HepG2 (cell line): ENCODE data around the gene RUNX3. TPM values are rescaled to one million over a fixed set of nuclear protein-coding genes. Genes with fewer than 3 reads are reported as not detected.
A peak's percentile ranks its signal among the peaks of the same experiment; 100 is the strongest.

Experiments used
- ATAC-seq: fragments of 200-7000 bp; cut with Tn5 transposase; 3 replicates; pipeline ENCODE4 v1.9.1; 2020; ENCODE audit warnings: mild to moderate bottlenecking, moderate library complexity
- BruUV-seq: library from RNA; stranded (reverse); fragments of 400-500 nt; replicated peaks from 2 replicates; lab custom pipeline; 2021; lab: Mats Ljungman, UMichigan
- CTCF ChIA-PET: fragments of 300-600 bp; formaldehyde crosslinking; extraction: SDS; loops from one replicate; lab custom pipeline; 2021; ENCODE audit warnings: low total read pairs, inconsistent platforms, low intra/inter-chr PET ratio; lab: Yijun Ruan, JAX
- POLR2A ChIA-PET: fragments of 350-600 bp; sonication (Branson Sonifier 250); formaldehyde crosslinking; loops from one replicate; lab custom pipeline; 2020; ENCODE audit warnings: antibody characterized with exemption, inconsistent platforms; lab: Yijun Ruan, JAX
- DNase-seq: peaks from one replicate; pipeline ENCODE4 v3.0.0-alpha.2; 2015; ENCODE audit warnings: low spot score
- FAIRE-seq: peaks from 3 replicates; lab custom pipeline; 2011; peaks lifted over from hg19 to GRCh38; lab: Jason Lieb, UNC
- H2AFZ ChIP-seq: one replicate; pipeline ENCODE4 v1.6.1; 2011; ENCODE audit warnings: low read length, inconsistent platforms
- H3K27ac ChIP-seq: fragments of 300-600 bp; 3 replicates; pipeline ENCODE4 v1.8.0; 2011; ENCODE audit warnings: mixed run types, mild to moderate bottlenecking, mixed read lengths, low read length, inconsistent platforms; ENCODE audit not compliant: insufficient read depth; ENCODE audit errors: extremely low read length
- H3K27me3 ChIP-seq, 2 experiments: fragments of 200-600 bp in 1 of 2; 2 replicates in 1 of 2; 3 replicates in 1 of 2; pipeline versions ENCODE4 v1.6.0 to v1.8.0; 2011; ENCODE audit warnings: low read length in 2 of 2, mild to moderate bottlenecking in 2 of 2, moderate library complexity in 2 of 2, inconsistent platforms in 1 of 2; ENCODE audit not compliant: insufficient read depth in 2 of 2, control insufficient read depth in 1 of 2
- H3K36me3 ChIP-seq, 2 experiments: fragments of 200-600 bp in 1 of 2; replicated peaks in 1 of 2; 2 replicates in 1 of 2; 3 replicates in 1 of 2; pipeline versions ENCODE4 v1.5.1 to v1.8.0; 2011; ENCODE audit warnings: low read length in 2 of 2, inconsistent platforms in 1 of 2; ENCODE audit not compliant: insufficient read depth in 2 of 2, control insufficient read depth in 1 of 2
- H3K4me1 ChIP-seq: 2 replicates; pipeline ENCODE4 v1.5.1; 2012; ENCODE audit warnings: low read length, inconsistent platforms; ENCODE audit not compliant: insufficient read depth
- H3K4me2 ChIP-seq: 2 replicates; pipeline ENCODE4 v1.6.0; 2011; ENCODE audit warnings: low read depth, low read length, inconsistent platforms
- H3K4me3 ChIP-seq, 3 experiments: fragments of 200-600 bp in 1 of 3; sonication (generic), shearing (Covaris generic) in 1 of 3; replicated peaks in 1 of 3; 2 replicates each; pipeline ENCODE4 v1.5.1; 2011 to 2016; ENCODE audit warnings: low read length in 3 of 3, inconsistent platforms in 2 of 3, low read depth in 2 of 3, mild to moderate bottlenecking in 2 of 3, control low read depth in 1 of 3, mixed read lengths in 1 of 3; ENCODE audit not compliant: insufficient read depth in 1 of 3
- H3K79me2 ChIP-seq: one replicate; pipeline ENCODE4 v1.6.1; 2011; ENCODE audit warnings: low read length, inconsistent platforms; ENCODE audit not compliant: insufficient read depth
- H3K9ac ChIP-seq: 2 replicates; pipeline ENCODE4 v1.6.0; 2011; ENCODE audit warnings: mild to moderate bottlenecking, low read depth, low read length, inconsistent platforms; ENCODE audit not compliant: insufficient read depth
- H3K9me3 ChIP-seq: 2 replicates; pipeline ENCODE4 v1.5.1; 2012; ENCODE audit warnings: mild to moderate bottlenecking, low read length
- H4K20me1 ChIP-seq: 2 replicates; pipeline ENCODE4 v1.6.0; 2011; ENCODE audit warnings: inconsistent platforms, mild to moderate bottlenecking, low read length, moderate library complexity; ENCODE audit not compliant: insufficient read depth
- CHD4 ChIP-seq: fragments of 200-600 bp; sonication (generic); IDR thresholded peaks from 2 replicates; pipeline ENCODE4 v1.7.0; 2017; ENCODE audit warnings: mild to moderate bottlenecking, low read length, borderline replicate concordance
- EP300 ChIP-seq, 3 experiments: sonication (generic) in 1 of 3; formaldehyde crosslinking in 1 of 3; IDR thresholded peaks; 2 replicates each; pipeline versions ENCODE4 v1.5.1 to v1.6.1; 2011 to 2020; ENCODE audit warnings: low read depth in 2 of 3, low read length in 2 of 3, borderline replicate concordance in 1 of 3, improper control_type of control experiment in 1 of 3, mild to moderate bottlenecking in 1 of 3, missing genetic modification reagents in 1 of 3, moderate library complexity in 1 of 3
- FOXA1 ChIP-seq, 2 experiments: fragments of 450-650 bp in 1 of 2; sonication (generic) in 1 of 2; formaldehyde crosslinking in 1 of 2; IDR thresholded peaks; 2 replicates each; pipeline versions ENCODE4 v1.4.0 to v1.6.1; 2016 to 2020; ENCODE audit warnings: missing genetic modification reagents in 1 of 2
- GLI4 ChIP-seq: sonication (generic); formaldehyde crosslinking; IDR thresholded peaks from 2 replicates; pipeline ENCODE4 v1.5.1; 2020; ENCODE audit warnings: missing genetic modification reagents, mild to moderate bottlenecking, moderate library complexity, borderline replicate concordance
- HMG20A ChIP-seq: IDR thresholded peaks from 2 replicates; pipeline ENCODE4 v1.6.1; 2016; ENCODE audit warnings: borderline replicate concordance
- JUNB ChIP-seq: sonication (generic); formaldehyde crosslinking; IDR thresholded peaks from 2 replicates; pipeline ENCODE4 v1.8.0; 2022; ENCODE audit warnings: missing genetic modification reagents, mild to moderate bottlenecking, borderline replicate concordance
- MEF2D ChIP-seq: sonication (generic); formaldehyde crosslinking; IDR thresholded peaks from 2 replicates; pipeline ENCODE4 v1.5.1; 2020; ENCODE audit warnings: mild to moderate bottlenecking, missing genetic modification reagents
- POGZ ChIP-seq: sonication (generic); formaldehyde crosslinking; IDR thresholded peaks from 2 replicates; pipeline ENCODE4 v1.4.0; 2020; ENCODE audit warnings: mild to moderate bottlenecking, missing genetic modification reagents
- RFX3 ChIP-seq: IDR thresholded peaks from 2 replicates; pipeline ENCODE4 v1.6.1; 2016; ENCODE audit warnings: missing biosample characterization, missing genetic modification reagents
- SP140L ChIP-seq: sonication (generic); formaldehyde crosslinking; IDR thresholded peaks from 2 replicates; pipeline ENCODE4 v1.4.0; 2020; ENCODE audit warnings: missing genetic modification reagents, borderline replicate concordance
- STAG1 ChIP-seq: sonication (generic); formaldehyde crosslinking; IDR thresholded peaks from 2 replicates; pipeline ENCODE4 v1.4.0; 2020; ENCODE audit warnings: missing genetic modification reagents
- ZNF382 ChIP-seq: sonication (generic); formaldehyde crosslinking; IDR thresholded peaks from 2 replicates; pipeline ENCODE4 v1.5.0; 2020; ENCODE audit warnings: missing genetic modification reagents, mild to moderate bottlenecking, borderline replicate concordance
- ZNF652 ChIP-seq: IDR thresholded peaks from 2 replicates; pipeline ENCODE4 v1.6.1; 2016; ENCODE audit warnings: low read depth, borderline replicate concordance
- ZSCAN12 ChIP-seq: sonication (generic); formaldehyde crosslinking; IDR thresholded peaks from 2 replicates; pipeline ENCODE4 v1.9.0; 2021; ENCODE audit warnings: mild to moderate bottlenecking, missing genetic modification reagents
- WGBS: methylation state at CpG from one replicate; pipeline ENCODE4 v1.1.6; 2017; ENCODE audit warnings: low lambda C conversion rate; 5-methylcytosine and 5-hydroxymethylcytosine counted together
- in situ Hi-C: cut with HindIII; loops from 2 replicates; pipeline ENCODE4 v1.10.0; 2017; ENCODE audit warnings: low pct_unique_long_range_greater_than_20kb; ENCODE audit not compliant: extremely low pct_ligation_motif_present
- intact Hi-C: fragments of 100-400 bp; cut with micrococcal nuclease; formaldehyde crosslinking; loops from one replicate; pipeline ENCODE4 v1.10.0; 2022; ENCODE audit not compliant: unreplicated experiment
- polyA plus RNA-seq, 8 experiments: library from polyadenylated mRNA; depleted of rRNA in 3 of 8; stranded (reverse) in 7 of 8; unstranded in 1 of 8; fragments of >200 nt; fragmentation: Illumina TruSeq in 4 of 8; extraction: Trizol in 4 of 8; gene quantifications; 2 replicates each; pipeline versions ENCODE4 v1.2.1 to v1.2.3, GENCODE V29; 2011 to 2016; ENCODE audit warnings: low read depth in 4 of 8, missing spikeins in 1 of 8, mixed read lengths in 1 of 8; ENCODE audit not compliant: insufficient read depth in 1 of 8
- total RNA-seq, 5 experiments: library from RNA; depleted of rRNA; stranded (reverse); fragments of >200 nt; fragmentation: Illumina TruSeq; extraction: Trizol; gene quantifications; 2 replicates each; pipeline ENCODE4 v1.2.3, GENCODE V29; 2016; ENCODE audit warnings: low read depth in 1 of 5
- TF ChIP-seq, protein P1 (sequence below): sonication (generic); formaldehyde crosslinking; IDR thresholded peaks from 2 replicates; pipeline ENCODE4 v1.8.0; 2022; ENCODE audit warnings: mild to moderate bottlenecking, missing genetic modification reagents, moderate library complexity
- TF ChIP-seq, protein P2 (sequence below): fragments of 450-650 bp; IDR thresholded peaks from 2 replicates; pipeline ENCODE4 v1.6.1; 2017
- TF ChIP-seq, protein P3 (sequence below): sonication (generic); formaldehyde crosslinking; IDR thresholded peaks from 2 replicates; pipeline ENCODE4 v1.8.0; 2022; ENCODE audit warnings: mild to moderate bottlenecking, missing genetic modification reagents, moderate library complexity
- TF ChIP-seq, protein P4 (sequence below): sonication (generic); formaldehyde crosslinking; IDR thresholded peaks from 2 replicates; pipeline ENCODE4 v1.5.0; 2020; ENCODE audit warnings: missing genetic modification reagents, mild to moderate bottlenecking, borderline replicate concordance

The RUNX3 gene
- total and polyA plus RNA-seq, 2 of the 13 experiments (the other 11 are each of a cell fraction or from before 2014, with no cell fraction given), result 0.04 to 0.22 TPM

DNA sequence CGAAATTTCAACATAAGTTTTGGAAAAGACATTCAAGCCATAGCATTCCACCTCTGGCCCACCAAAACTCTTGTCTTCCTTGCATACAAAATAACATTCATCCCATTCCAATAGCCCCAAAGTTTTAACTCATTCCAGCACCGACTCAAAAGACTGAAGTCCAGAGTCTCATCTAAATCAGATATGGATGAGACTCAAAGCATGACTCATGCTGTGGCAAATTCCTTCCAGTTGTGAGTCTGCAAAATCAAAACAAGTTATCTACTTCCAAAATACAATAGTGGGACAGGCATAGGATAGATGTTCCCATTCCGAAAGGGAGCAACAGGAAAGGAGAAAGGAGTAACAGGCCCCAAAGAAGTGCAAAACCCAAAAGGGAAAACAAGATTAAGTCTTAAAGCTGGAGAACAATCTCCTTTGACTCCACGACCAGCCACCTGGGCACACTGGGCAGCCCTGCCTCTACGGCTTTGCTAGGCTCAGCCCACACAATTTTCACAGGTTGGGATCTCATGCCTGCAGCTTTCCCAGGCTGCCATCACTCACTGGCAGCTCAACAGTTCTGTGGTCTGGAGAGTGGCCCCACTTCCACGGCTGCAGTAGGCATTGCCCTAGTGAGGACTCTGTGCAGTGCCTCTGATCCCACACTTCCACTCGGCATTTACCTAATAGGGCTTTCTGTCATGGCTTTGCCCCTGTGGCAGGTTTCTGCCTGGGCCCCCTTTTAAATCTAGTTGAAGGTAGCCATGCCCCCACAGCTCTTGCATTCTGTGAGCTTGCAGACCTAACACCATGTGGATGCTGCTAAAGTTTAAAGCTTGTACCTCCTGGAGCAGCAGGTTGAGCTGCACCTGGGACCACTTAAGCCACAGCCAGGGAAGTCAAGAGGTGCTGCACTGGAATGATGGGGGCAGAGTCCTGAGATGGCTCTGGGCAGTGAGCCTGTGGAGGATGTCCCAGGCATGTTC is 51.0 kb downstream of the RUNX3 start (continued):
- TF ChIP-seq, protein P1, sequence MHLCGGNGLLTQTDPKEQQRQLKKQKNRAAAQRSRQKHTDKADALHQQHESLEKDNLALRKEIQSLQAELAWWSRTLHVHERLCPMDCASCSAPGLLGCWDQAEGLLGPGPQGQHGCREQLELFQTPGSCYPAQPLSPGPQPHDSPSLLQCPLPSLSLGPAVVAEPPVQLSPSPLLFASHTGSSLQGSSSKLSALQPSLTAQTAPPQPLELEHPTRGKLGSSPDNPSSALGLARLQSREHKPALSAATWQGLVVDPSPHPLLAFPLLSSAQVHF (CRISPR knock-in tag), result no peak
- TF ChIP-seq RFX3 (CRISPR knock-in tag), result no peak
- TF ChIP-seq ZNF652 (CRISPR knock-in tag), result peak; percentile 65; the same call in 1 of the 2 replicates
- TF ChIP-seq HMG20A, result no peak
- TF ChIP-seq GLI4 (CRISPR knock-in tag), result no peak
- TF ChIP-seq, all 625 proteins: peak for 6

DNA sequence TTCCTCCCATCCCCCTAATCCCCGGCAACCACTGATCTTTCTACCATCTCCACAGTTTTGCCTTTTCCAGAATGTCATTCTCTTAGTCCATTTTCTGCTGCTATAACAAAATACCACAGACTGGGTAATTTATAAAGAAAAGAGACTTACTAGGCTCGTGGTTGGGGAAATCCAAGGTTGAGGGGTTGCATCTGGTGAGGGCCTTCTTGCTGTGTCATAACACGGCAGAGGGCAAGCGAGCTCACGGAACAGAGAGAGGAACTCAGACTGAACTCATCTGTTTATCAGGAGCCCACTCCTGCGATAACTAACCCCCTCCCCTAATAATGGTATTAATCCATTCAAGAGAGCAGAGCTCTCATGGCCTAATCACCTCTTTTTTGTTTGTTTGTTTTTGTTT is 52.0 kb downstream of the RUNX3 start:
- H3K36me3 ChIP-seq, result no peaks in the 10 kb centered on the region
- H2AFZ ChIP-seq, result no peak overlapping the region
- DNase-seq (no peak), FAIRE-seq (no peak), ATAC-seq (no peak)
- no peak overlapping the region for H3K4me3 ChIP-seq
- H3K4me2 ChIP-seq, result no peak overlapping the region
- WGBS, result 50% methylated on average over 6 of the region's 6 CpGs
- H3K9ac ChIP-seq, result no peak overlapping the region
- no peaks in the 10 kb centered on the region for H3K9me3 ChIP-seq
- H4K20me1 ChIP-seq, result no peaks in the 10 kb centered on the region
- H3K79me2 ChIP-seq, result no peaks in the 10 kb centered on the region
- ChIA-PET CTCF (no interaction called here), POLR2A (no interaction called here)
- intact Hi-C loops (no loop called here), in situ Hi-C loops (no loop called here)
- no peak overlapping the region for H3K27ac ChIP-seq
- peaks cover 16% of the 10 kb centered on the region for H3K4me1 ChIP-seq
- peaks cover 0 to 13% of the 10 kb centered on the region in 2 experiments; a peak in 2 of 5 replicates for H3K27me3 ChIP-seq
- no TSS peak for BruUV-seq
- TF ChIP-seq ZNF382 (no peak), POGZ (CRISPR knock-in tag) (no peak), FOXA1 (IDR thresholded peaks at IDR 0.05) (no peak), FOXA1 (CRISPR knock-in tag; IDR thresholded peaks at IDR 0.05) (no peak), MEF2D (CRISPR knock-in tag) (no peak), JUNB (CRISPR knock-in tag) (no peak), STAG1 (CRISPR knock-in tag) (no peak), EP300 (IDR thresholded peaks at IDR 0.05; ENCODE audit: low read depth in 2 of 2, low read length in 2 of 2) (no peak), EP300 (CRISPR knock-in tag; IDR thresholded peaks at IDR 0.05; ENCODE audit: borderline replicate concordance) (no peak), ZSCAN12 (no peak), CHD4 (no peak), SP140L (CRISPR knock-in tag) (no peak)
- TF ChIP-seq, protein P2, sequence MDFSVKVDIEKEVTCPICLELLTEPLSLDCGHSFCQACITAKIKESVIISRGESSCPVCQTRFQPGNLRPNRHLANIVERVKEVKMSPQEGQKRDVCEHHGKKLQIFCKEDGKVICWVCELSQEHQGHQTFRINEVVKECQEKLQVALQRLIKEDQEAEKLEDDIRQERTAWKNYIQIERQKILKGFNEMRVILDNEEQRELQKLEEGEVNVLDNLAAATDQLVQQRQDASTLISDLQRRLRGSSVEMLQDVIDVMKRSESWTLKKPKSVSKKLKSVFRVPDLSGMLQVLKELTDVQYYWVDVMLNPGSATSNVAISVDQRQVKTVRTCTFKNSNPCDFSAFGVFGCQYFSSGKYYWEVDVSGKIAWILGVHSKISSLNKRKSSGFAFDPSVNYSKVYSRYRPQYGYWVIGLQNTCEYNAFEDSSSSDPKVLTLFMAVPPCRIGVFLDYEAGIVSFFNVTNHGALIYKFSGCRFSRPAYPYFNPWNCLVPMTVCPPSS, result no peak
- TF ChIP-seq, protein P3, sequence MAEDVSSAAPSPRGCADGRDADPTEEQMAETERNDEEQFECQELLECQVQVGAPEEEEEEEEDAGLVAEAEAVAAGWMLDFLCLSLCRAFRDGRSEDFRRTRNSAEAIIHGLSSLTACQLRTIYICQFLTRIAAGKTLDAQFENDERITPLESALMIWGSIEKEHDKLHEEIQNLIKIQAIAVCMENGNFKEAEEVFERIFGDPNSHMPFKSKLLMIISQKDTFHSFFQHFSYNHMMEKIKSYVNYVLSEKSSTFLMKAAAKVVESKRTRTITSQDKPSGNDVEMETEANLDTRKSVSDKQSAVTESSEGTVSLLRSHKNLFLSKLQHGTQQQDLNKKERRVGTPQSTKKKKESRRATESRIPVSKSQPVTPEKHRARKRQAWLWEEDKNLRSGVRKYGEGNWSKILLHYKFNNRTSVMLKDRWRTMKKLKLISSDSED (CRISPR knock-in tag), result no peak
- TF ChIP-seq, protein P4, sequence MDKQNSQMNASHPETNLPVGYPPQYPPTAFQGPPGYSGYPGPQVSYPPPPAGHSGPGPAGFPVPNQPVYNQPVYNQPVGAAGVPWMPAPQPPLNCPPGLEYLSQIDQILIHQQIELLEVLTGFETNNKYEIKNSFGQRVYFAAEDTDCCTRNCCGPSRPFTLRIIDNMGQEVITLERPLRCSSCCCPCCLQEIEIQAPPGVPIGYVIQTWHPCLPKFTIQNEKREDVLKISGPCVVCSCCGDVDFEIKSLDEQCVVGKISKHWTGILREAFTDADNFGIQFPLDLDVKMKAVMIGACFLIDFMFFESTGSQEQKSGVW (CRISPR knock-in tag), result no peak
- TF ChIP-seq, all 625 proteins: peak for 0
